Activated CD4-positive, alpha-beta T cell treated with anti-CD3 and anti-CD28 coated beads for 24 hours (primary cell): ENCODE data around the gene RAI14.

ENCODE experiments used
- DNase-seq, 2 donors: peaks; one replicate each; pipeline ENCODE4 v3.0.0-alpha.2; 2020; ENCODE audit warnings: low read depth in 2 of 2

The RAI14 gene

GRCh38 chr5:34639852-34640626, 16.1 kb upstream of the RAI14 start:
- DNase-seq: no peak

GRCh38 chr5:34648039-34648839, 7.9 kb upstream of the RAI14 start:
- DNase-seq: no peak

GRCh38 chr5:34648840-34649158, 7.3 kb upstream of the RAI14 start:
- no peak for DNase-seq

- no peak for DNase-seq
These were observed 4.3 kb upstream of the RAI14 start for GRCh38 chr5:34651791-34652190.

DNA sequence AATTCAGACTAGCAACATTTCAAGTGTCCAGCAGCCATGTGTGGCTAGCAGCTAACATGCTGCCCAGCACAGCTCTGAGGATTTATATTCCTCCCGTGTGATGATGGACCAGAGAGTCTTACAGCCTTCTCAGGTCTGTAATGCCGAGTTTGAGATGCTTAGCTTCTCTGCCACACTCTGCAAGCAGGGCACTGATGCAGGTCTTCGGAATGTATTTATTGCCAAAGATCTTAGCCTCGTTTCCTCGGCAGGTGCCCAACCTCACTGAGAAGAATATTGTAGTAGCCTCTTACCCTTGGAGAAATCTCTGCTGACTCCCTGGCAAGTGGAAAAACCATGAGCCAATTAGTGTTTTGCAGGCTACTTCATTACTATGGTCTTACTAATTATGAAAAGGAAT, 3.7 kb upstream of the RAI14 start:
- DNase-seq: no peak

- no peak for DNase-seq
These were observed 3.2 kb upstream of the RAI14 start for GRCh38 chr5:34652914-34653313.

DNA sequence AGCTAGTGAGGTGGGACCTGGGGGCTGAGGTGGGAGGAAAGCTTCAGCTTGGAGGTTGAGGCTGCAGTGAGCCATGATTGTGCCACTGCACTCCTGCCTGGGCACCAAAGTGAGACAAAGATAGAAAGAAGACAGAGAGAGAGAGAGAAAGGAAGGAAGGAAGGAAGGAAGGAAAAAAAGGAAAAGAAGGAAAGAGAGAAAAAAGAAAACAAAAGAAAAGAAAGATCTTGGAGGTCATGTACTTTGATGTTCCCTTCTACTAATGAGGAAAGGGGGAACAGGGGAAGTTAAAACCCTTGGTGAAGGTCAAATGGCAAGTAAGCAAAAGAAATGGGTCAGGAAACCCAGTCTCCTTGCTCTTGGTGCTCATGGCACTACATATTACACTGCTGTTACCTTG, 2.4 kb upstream of the RAI14 start:
- no peak for DNase-seq

- no peak for DNase-seq
These were observed 655 bp upstream of the RAI14 start for GRCh38 chr5:34655354-34655991.

GRCh38 chr5:34656700-34657273, 659 bp downstream of the RAI14 start:
- DNase-seq: no peak

GRCh38 chr5:34657274-34657921, 1.3 kb downstream of the RAI14 start:
- DNase-seq: no peak

- DNase-seq: no peak
These were observed 1.9 kb downstream of the RAI14 start for GRCh38 chr5:34657988-34658387.

- DNase-seq: no peak
These were observed 3.0 kb downstream of the RAI14 start for GRCh38 chr5:34659168-34659567.

GRCh38 chr5:34660444-34660843, 4.3 kb downstream of the RAI14 start:
- no peak for DNase-seq

DNA sequence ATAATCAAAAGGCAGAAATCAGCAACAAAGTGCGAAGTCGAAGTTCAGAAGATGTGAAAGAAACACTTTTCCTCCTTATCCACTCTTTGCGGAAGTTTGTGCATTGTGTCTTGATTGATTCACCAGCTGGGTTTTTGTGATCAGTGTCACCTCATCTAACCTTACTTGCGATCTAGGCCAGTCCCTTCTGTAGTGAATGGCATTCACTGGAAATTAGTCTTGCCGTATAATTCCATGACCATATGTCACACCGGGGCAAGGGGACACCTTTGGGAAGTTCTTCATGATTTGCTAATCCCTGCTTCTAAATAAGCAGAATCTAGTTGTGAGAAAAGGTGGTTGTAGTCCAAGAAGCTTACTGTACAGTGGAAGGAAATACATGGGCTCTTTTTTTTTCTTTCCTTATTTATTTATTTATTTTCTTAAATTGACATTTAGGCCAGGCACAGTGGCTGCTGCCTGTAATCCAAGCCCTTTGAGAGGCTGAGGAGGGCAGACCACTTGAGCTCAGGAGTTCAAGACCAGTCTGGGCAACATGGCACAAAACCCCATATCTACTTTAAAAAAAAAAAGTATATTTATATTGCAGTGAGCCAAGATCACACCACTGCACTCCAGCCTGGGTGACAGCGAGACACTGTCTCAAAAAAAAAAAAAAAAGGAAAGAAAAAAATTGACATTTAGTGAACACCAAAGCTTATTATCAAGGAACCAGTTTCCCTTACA, 7.8 kb downstream of the RAI14 start:
- no peak for DNase-seq

DNA sequence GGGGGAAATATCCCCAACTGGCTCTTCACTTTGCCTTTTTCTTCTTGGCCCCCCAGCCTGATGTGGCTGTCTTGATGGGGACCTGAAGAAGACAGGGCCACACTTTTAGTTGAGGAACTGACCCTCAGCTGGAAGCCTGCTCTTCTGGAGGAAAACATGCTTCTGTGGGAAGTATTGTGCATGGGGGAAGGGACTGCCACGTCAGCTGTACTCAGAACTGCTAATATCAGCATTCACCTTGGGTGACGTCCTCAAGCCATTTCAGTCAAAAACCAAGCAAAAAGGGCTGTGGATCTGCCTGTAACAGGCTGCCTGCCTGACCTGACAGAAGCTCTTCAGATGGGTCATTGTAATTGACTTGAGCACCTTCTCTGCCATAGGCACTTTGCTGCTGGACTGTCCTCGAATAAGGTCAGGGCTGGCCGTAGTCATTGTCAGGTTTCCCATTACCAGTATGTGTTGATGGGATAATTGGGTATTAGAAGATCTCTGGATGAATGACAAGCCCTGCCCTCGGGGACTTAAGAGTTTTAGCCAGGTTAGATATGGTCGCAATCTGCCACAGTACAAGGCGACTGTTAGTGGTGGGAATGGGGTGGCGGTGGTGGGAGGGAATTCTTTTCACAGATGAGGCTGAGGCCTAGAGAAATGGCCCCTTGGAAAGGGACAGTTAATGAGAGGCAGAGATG, 10.4 kb downstream of the RAI14 start:
- no peak for DNase-seq

GRCh38 chr5:34667705-34668104, 11.6 kb downstream of the RAI14 start:
- DNase-seq: no peak

DNA sequence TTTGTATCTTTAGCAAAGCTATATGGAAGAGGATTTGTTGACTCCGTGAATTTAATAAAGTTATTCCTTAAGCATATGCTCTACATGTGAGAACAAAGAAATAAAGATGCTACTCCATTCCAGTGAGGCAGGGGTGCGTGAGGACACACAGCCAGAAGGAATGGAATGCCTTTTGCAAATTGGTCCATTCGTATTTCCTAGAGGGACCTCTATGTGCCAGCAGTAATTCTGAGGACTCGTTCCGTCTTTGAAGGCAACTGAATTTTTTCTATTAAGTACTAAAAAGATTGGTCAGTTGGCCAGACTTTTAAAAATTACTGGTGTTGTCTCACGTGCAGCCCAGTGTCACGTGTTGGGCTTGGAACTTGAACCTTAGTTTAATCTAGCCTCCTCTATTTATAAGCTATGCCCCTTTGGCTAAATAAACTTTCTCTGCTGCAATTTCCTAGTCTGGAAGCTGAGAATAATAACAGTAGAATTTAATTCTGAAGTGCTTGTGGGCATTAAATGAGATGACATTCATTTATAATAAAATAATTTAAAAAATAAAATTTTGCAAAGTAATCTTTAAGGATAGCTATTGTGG, 13.9 kb downstream of the RAI14 start:
- DNase-seq: no peak

DNA sequence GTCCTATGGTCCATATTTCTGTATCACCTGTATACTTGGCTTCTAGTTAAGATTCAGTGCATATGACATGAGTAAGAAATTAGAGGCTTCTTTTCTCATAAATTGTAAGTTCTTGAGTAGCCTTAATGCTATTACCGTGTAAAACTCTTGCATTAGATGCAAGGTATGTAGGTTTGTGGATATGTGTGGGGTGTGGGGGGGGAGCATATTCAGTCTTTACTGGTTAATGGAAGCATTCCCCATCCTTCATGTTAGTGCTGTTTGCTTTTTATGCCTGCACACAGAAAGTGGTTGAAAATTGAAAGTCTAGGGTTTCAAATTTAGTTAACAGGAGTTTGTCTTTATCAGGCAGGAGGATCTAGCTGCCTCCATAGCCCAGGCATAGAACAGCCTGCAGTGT, 16.1 kb downstream of the RAI14 start:
- DNase-seq: no peak

DNA sequence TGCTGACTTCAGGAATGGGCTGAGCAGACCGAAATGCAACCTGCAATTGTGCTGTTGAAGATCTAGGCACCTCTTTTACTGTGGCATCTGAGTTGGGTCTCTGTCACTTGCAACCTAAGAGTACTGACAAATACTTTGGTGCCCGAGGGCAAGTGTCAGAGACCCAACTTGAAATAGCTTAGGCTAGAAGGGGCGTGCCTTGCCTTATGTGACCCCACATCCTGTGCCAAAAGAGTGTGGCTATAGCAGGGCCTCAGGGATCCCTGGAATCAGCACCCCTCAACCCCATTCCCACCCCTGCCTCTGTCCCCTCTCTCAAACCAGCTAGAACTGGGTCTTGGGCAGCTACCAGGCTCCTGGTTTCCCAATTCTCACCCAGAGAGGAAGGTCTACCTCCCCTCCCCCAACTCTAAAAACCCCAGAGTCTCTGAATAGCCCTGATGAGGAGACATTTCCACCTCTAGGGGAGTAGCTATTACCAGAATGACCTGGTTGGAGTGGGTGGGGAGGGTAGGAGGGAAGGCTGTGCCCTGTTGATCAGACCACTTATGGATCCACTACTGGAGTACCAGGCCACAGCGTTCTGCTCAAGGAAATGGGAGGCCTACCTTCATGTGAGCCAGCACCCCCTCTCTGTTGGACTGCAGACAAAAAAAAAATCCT, 17.5 kb downstream of the RAI14 start:
- DNase-seq: no peak

DNA sequence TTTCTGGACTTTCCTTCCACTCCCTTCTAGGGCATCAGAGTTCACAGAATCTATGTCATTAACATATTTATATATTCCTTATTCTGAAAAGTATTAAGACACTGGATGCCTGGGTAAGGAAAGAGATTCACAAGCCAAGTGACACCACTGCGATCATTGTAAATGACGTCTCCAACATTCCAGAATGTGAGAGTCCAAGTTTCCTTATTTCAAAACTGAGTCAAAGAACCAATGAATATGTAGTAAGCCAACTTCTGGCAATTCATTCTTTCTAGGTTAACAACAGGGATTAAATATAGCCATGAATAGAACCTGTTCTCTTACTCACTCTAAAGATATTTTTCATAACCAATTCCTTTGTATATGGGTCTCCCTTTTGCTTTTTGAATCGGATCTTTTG, 18.1 kb downstream of the RAI14 start:
- no peak for DNase-seq
